H9 (cell line): Measurements from ENCODE around the gene ZNF638. TPM values are rescaled to one million over a fixed set of nuclear protein-coding genes. Genes with fewer than 3 reads are reported as not detected.

Experiments
- DNase-seq: peaks from one replicate; pipeline ENCODE4 v3.0.0-alpha.2; 2017
- H2AFZ ChIP-seq: one replicate; pipeline ENCODE4 v1.6.1; 2013; ENCODE audit warnings: mild to moderate bottlenecking, low read length, control low read depth, moderate library complexity
- H2AK5ac ChIP-seq: 2 replicates; pipeline ENCODE4 v1.6.1; 2013; ENCODE audit warnings: low read length, control low read depth, mixed read lengths; ENCODE audit not compliant: insufficient read length
- H2BK120ac ChIP-seq: one replicate; pipeline ENCODE4 v1.6.1; 2013; ENCODE audit warnings: low read depth, mild to moderate bottlenecking, low read length, control low read depth, inconsistent platforms; ENCODE audit not compliant: poor library complexity, severe bottlenecking
- H2BK12ac ChIP-seq: 2 replicates; pipeline ENCODE4 v1.6.1; 2013; ENCODE audit warnings: low read length, control low read depth, mixed read lengths, low read depth; ENCODE audit not compliant: insufficient read length
- H2BK15ac ChIP-seq: 2 replicates; pipeline ENCODE4 v1.6.1; 2013; ENCODE audit warnings: low read depth, low read length, control low read depth
- H2BK20ac ChIP-seq: one replicate; pipeline ENCODE4 v1.6.1; 2013; ENCODE audit warnings: low read depth, mild to moderate bottlenecking, low read length, control low read depth, inconsistent platforms; ENCODE audit not compliant: poor library complexity, severe bottlenecking
- H2BK5ac ChIP-seq: 2 replicates; pipeline ENCODE4 v1.6.1; 2013; ENCODE audit warnings: low read length, control low read depth, mixed read lengths; ENCODE audit not compliant: insufficient read length
- H3K14ac ChIP-seq: 2 replicates; pipeline ENCODE4 v1.6.1; 2013; ENCODE audit warnings: low read length, control low read depth; ENCODE audit not compliant: insufficient read depth
- H3K18ac ChIP-seq: 2 replicates; pipeline ENCODE4 v1.6.1; 2013; ENCODE audit warnings: low read depth, mild to moderate bottlenecking, mixed read lengths, low read length, control low read depth; ENCODE audit not compliant: insufficient read length
- H3K23ac ChIP-seq: 2 replicates; pipeline ENCODE4 v1.6.1; 2013; ENCODE audit warnings: low read length, control low read depth, mixed read lengths, low read depth; ENCODE audit not compliant: insufficient read length
- H3K23me2 ChIP-seq: 2 replicates; pipeline ENCODE4 v1.6.1; 2013; ENCODE audit warnings: low read depth, mild to moderate bottlenecking, mixed read lengths, low read length, control low read depth; ENCODE audit not compliant: insufficient read length, poor library complexity, severe bottlenecking
- H3K27ac ChIP-seq: 2 replicates; pipeline ENCODE4 v1.5.1; 2013; ENCODE audit warnings: low read length, control low read depth, mixed read lengths, low read depth; ENCODE audit not compliant: insufficient read length
- H3K27me3 ChIP-seq: 2 replicates; pipeline ENCODE4 v1.6.1; 2013; ENCODE audit warnings: low read length, control low read depth, inconsistent platforms; ENCODE audit not compliant: insufficient read depth
- H3K4ac ChIP-seq: 2 replicates; pipeline ENCODE4 v1.6.1; 2013; ENCODE audit warnings: low read depth, mild to moderate bottlenecking, control low read depth, inconsistent platforms, low read length, moderate library complexity
- H3K4me1 ChIP-seq: 2 replicates; pipeline ENCODE4 v1.6.1; 2013; ENCODE audit warnings: low read length, control low read depth, inconsistent platforms; ENCODE audit not compliant: insufficient read depth
- H3K4me2 ChIP-seq: 2 replicates; pipeline ENCODE4 v1.6.1; 2013; ENCODE audit warnings: low read length, control low read depth, mixed read lengths; ENCODE audit not compliant: insufficient read length, insufficient read depth
- H3K56ac ChIP-seq: 2 replicates; pipeline ENCODE4 v1.6.1; 2013; ENCODE audit warnings: low read depth, mild to moderate bottlenecking, mixed read lengths, low read length, control low read depth; ENCODE audit not compliant: insufficient read length
- H3K79me1 ChIP-seq: 2 replicates; pipeline ENCODE4 v1.6.1; 2013; ENCODE audit warnings: low read depth, mild to moderate bottlenecking, moderate library complexity, low read length, control low read depth, inconsistent platforms; ENCODE audit not compliant: insufficient read depth, poor library complexity, severe bottlenecking
- H3K79me2 ChIP-seq: 2 replicates; pipeline ENCODE4 v1.6.1; 2013; ENCODE audit warnings: low read length, control low read depth, inconsistent platforms; ENCODE audit not compliant: insufficient read depth
- H3K9ac ChIP-seq: 2 replicates; pipeline ENCODE4 v1.6.1; 2013; ENCODE audit warnings: low read length, control low read depth, mixed read lengths; ENCODE audit not compliant: insufficient read length; ENCODE audit errors: extremely low read depth
- H3K9me3 ChIP-seq: one replicate; pipeline ENCODE4 v1.6.1; 2013; ENCODE audit warnings: low read depth, low read length, inconsistent platforms; ENCODE audit not compliant: control insufficient read depth
- H3T11ph ChIP-seq: one replicate; pipeline ENCODE4 v1.6.1; 2013; ENCODE audit warnings: mild to moderate bottlenecking, low read length, control low read depth, inconsistent platforms
- H4K20me1 ChIP-seq: one replicate; pipeline ENCODE4 v1.6.1; 2013; ENCODE audit not compliant: control insufficient read depth, insufficient read length, insufficient read depth
- H4K5ac ChIP-seq: 2 replicates; pipeline ENCODE4 v1.6.1; 2013; ENCODE audit warnings: low read depth, mild to moderate bottlenecking, mixed read lengths, low read length, control low read depth; ENCODE audit not compliant: insufficient read length
- H4K8ac ChIP-seq: replicated peaks from 2 replicates; pipeline ENCODE4 v1.6.1; 2013; ENCODE audit warnings: low read length, control low read depth, mixed read lengths, low read depth; ENCODE audit not compliant: insufficient read length
- H4K91ac ChIP-seq: 2 replicates; pipeline ENCODE4 v1.6.1; 2013; ENCODE audit warnings: low read depth, mild to moderate bottlenecking, moderate library complexity, mixed read lengths, low read length, control low read depth; ENCODE audit not compliant: insufficient read length
- H3K27ac Mint-ChIP-seq, 3 experiments: 2 replicates in 2 of 3; 3 replicates in 1 of 3; pipeline ENCODE4 v1.8.0; 2020 to 2021; ENCODE audit warnings: mixed read lengths in 3 of 3, mild to moderate bottlenecking in 1 of 3, moderate library complexity in 1 of 3
- H3K27me3 Mint-ChIP-seq: 2 replicates; pipeline ENCODE4 v1.8.0; 2021; ENCODE audit warnings: low read depth, mild to moderate bottlenecking, moderate library complexity, mixed read lengths
- H3K36me3 Mint-ChIP-seq, 3 experiments: 2 replicates in 2 of 3; 3 replicates in 1 of 3; pipeline ENCODE4 v1.8.0; 2020 to 2021; ENCODE audit warnings: low read depth in 3 of 3, mixed read lengths in 3 of 3; ENCODE audit not compliant: insufficient read depth in 1 of 3
- H3K4me1 Mint-ChIP-seq, 2 experiments: 2 replicates each; pipeline ENCODE4 v1.8.0; 2020; ENCODE audit warnings: mixed read lengths in 2 of 2
- H3K4me3 Mint-ChIP-seq, 2 experiments: 2 replicates in 1 of 2; 3 replicates in 1 of 2; pipeline ENCODE4 v1.8.0; 2020 to 2021; ENCODE audit warnings: mild to moderate bottlenecking in 2 of 2, mixed read lengths in 2 of 2, moderate library complexity in 1 of 2
- H3K9me3 Mint-ChIP-seq, 2 experiments: 2 replicates in 1 of 2; 3 replicates in 1 of 2; pipeline ENCODE4 v1.8.0; 2020; ENCODE audit warnings: mild to moderate bottlenecking in 2 of 2, mixed read lengths in 2 of 2, moderate library complexity in 1 of 2
- CTCF ChIP-seq: fragments of 200-600 bp; sonication (generic); conservative IDR thresholded peaks from 3 replicates; pipeline ENCODE4 v1.8.0; 2021; ENCODE audit warnings: antibody characterized with exemption, mild to moderate bottlenecking
- WGBS: extraction: QIAGEN DNeasy Blood & Tissue Kit; methylation state at CpG from one replicate; pipeline ENCODE4 v1.1.7; 2013; ENCODE audit warnings: missing lambda C conversion rate, low lambda C conversion rate, mixed read lengths; ENCODE audit not compliant: insufficient read length; ENCODE audit errors: extremely low coverage; 5-methylcytosine and 5-hydroxymethylcytosine counted together
- total RNA-seq: library from RNA; stranded (reverse); gene quantifications from 2 replicates; pipeline ENCODE4 v1.2.1, GENCODE V29; 2021

The ZNF638 gene
- total RNA-seq, 1 experiment from 2014 or later, result 146 TPM

DNA sequence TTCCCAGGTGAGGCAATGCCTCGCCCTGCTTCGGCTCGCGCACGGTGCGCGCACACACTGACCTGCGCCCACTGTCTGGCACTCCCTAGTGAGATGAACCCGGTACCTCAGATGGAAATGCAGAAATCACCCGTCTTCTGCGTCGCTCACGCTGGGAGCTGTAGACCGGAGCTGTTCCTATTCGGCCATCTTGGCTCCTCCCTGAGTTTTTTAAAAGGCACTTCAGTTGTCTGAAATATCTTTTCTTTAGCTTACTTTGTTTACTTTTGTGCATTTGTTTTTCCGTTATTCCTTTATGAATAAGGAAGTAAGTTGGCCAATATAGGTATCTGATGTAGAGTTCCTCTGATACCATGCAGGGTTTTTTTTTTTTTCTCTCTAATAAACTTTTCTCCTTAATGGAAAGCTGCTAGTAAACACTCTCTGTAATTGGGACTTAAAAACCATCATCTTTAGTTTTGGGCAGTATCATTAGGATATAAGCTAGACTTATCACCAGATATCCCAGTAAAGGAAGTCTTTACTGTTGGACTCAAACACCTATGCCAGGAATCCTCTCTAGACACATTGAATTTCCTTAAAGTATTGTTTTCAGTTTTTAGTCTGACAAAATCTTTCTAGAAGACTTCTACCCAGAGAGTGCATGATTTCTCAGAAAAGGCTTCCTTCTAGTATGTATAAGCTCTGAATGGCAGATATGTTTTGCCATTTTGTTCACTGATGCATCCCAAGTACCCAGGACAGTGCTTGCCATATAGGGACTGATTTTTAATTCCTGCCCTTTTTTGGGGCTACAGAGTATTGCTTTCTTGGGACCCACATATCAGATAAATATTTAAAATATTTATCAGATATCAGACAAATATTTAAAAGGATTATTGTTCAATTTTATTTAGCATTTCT lies 86.0 kb downstream of the ZNF638 start:
- no peak overlapping the region for H3T11ph ChIP-seq
- no peak overlapping the region for H3K27ac ChIP-seq
- H3K4ac ChIP-seq, result no peak overlapping the region
- H3K27me3 ChIP-seq, result no peaks in the 10 kb centered on the region
- H3K14ac ChIP-seq, result no peak overlapping the region
- H3K27ac Mint-ChIP-seq, result peak overlapping the region; percentile 95 to 98 (median 95)
- DNase-seq, result no peak
- H2BK20ac ChIP-seq, result no peak overlapping the region
- no peak overlapping the region for H2AFZ ChIP-seq
- no CpG with 5 or more reads among the region's 16 CpGs for WGBS
- H2BK120ac ChIP-seq, result no peak overlapping the region
- H3K4me3 Mint-ChIP-seq, result peak overlapping the region; percentile 73 to 87
- no peak overlapping the region for H4K8ac ChIP-seq
- no peaks in the 10 kb centered on the region for H3K79me1 ChIP-seq
- no peaks in the 10 kb centered on the region for H3K27me3 Mint-ChIP-seq
- H2BK15ac ChIP-seq, result no peak overlapping the region
- no peak overlapping the region for H2BK12ac ChIP-seq
- peaks cover 4 to 13% of the 10 kb centered on the region in 2 experiments for H3K4me1 Mint-ChIP-seq
- no peak overlapping the region for H4K5ac ChIP-seq
- H3K9ac ChIP-seq, result peak overlapping the region; percentile 54
- H3K9me3 ChIP-seq, result no peaks in the 10 kb centered on the region
- TF ChIP-seq CTCF, result no peak
- H3K18ac ChIP-seq, result no peak overlapping the region
- no peak overlapping the region for H3K4me2 ChIP-seq
- H3K79me2 ChIP-seq, result no peaks in the 10 kb centered on the region
- H2BK5ac ChIP-seq, result no peak overlapping the region
- H4K20me1 ChIP-seq, result no peaks in the 10 kb centered on the region
- H3K56ac ChIP-seq, result no peak overlapping the region
- peaks cover 3 to 7% (median 6%) of the 10 kb centered on the region in 3 experiments; a peak in 6 of 7 replicates for H3K36me3 Mint-ChIP-seq
- no peaks in the 10 kb centered on the region for H3K23me2 ChIP-seq
- no peaks in the 10 kb centered on the region for H3K4me1 ChIP-seq
- H4K91ac ChIP-seq, result no peak overlapping the region
- H2AK5ac ChIP-seq, result no peak overlapping the region
- H3K23ac ChIP-seq, result no peak overlapping the region
- H3K9me3 Mint-ChIP-seq, result no peaks in the 10 kb centered on the region
